A673 (cell line): Measurements from ENCODE around the gene DSCAML1. TPM values are rescaled to one million over a fixed set of nuclear protein-coding genes. Genes with fewer than 3 reads are reported as not detected.

Experiments used
- BruUV-seq: library from RNA; stranded (reverse); fragments of 400-500 nt; replicated peaks from 2 replicates; lab custom pipeline; 2021; lab: Mats Ljungman, UMichigan
- CTCF ChIA-PET: fragments of 300-600 bp; sonication (Branson Sonifier 250); formaldehyde crosslinking; loops from one replicate; lab custom pipeline; 2022; ENCODE audit warnings: antibody characterized with exemption; lab: Charles Lee
- POLR2A ChIA-PET: fragments of 300-600 bp; sonication (Branson Sonifier 250); formaldehyde crosslinking; loops from one replicate; lab custom pipeline; 2022; ENCODE audit warnings: antibody characterized with exemption; ENCODE audit not compliant: low non-redundant PET; lab: Charles Lee
- DNase-seq: peaks from one replicate; pipeline ENCODE4 v3.0.0-alpha.2; 2015; ENCODE audit warnings: low spot score
- H3K27ac ChIP-seq: fragments of 200-600 bp; sonication (generic); 2 replicates; pipeline ENCODE4 v1.5.1; 2016; ENCODE audit warnings: mixed run types, low read depth, mild to moderate bottlenecking, mixed read lengths, antibody characterized with exemption, low read length; ENCODE audit not compliant: poor library complexity, severe bottlenecking
- H3K27me3 ChIP-seq: fragments of 200-600 bp; sonication (generic); replicated peaks from 2 replicates; pipeline ENCODE4 v1.6.1; 2017; ENCODE audit warnings: mixed run types, low read depth, mild to moderate bottlenecking, mixed read lengths, antibody characterized with exemption, low read length; ENCODE audit not compliant: insufficient read depth, poor library complexity
- H3K36me3 ChIP-seq: fragments of 200-600 bp; sonication (generic); 2 replicates; pipeline ENCODE4 v1.6.1; 2016; ENCODE audit warnings: mixed run types, mild to moderate bottlenecking, mixed read lengths, antibody characterized with exemption, low read length; ENCODE audit not compliant: insufficient read depth, poor library complexity, severe bottlenecking
- H3K4me1 ChIP-seq: fragments of 200-600 bp; sonication (generic); 2 replicates; pipeline ENCODE4 v1.6.1; 2017; ENCODE audit warnings: mixed run types, mild to moderate bottlenecking, mixed read lengths, antibody characterized with exemption, low read length; ENCODE audit not compliant: insufficient read depth, poor library complexity, severe bottlenecking
- H3K4me3 ChIP-seq: fragments of 200-600 bp; sonication (generic); 2 replicates; pipeline ENCODE4 v1.5.1; 2016; ENCODE audit warnings: low read depth, mixed run types, mild to moderate bottlenecking, mixed read lengths, low read length; ENCODE audit not compliant: poor library complexity, severe bottlenecking
- H3K9me3 ChIP-seq: fragments of 200-600 bp; sonication (generic); 2 replicates; pipeline ENCODE4 v1.6.1; 2016; ENCODE audit warnings: mixed run types, low read depth, mild to moderate bottlenecking, mixed read lengths, antibody characterized with exemption, low read length; ENCODE audit not compliant: poor library complexity, severe bottlenecking
- EZH2 ChIP-seq: fragments of 200-600 bp; sonication (generic); IDR thresholded peaks from 2 replicates; pipeline ENCODE4 v1.6.1; 2017; ENCODE audit warnings: borderline replicate concordance, low read depth, mild to moderate bottlenecking, mixed read lengths, antibody characterized with exemption, low read length; ENCODE audit not compliant: poor library complexity, severe bottlenecking
- intact Hi-C: fragments of 100-400 bp; cut with micrococcal nuclease; formaldehyde crosslinking; loops from one replicate; pipeline ENCODE4 v1.10.0; 2022; ENCODE audit not compliant: unreplicated experiment
- total RNA-seq: library from RNA; stranded (reverse); gene quantifications from 2 replicates; pipeline ENCODE4 v1.2.3, GENCODE V29; 2021
- TF ChIP-seq, protein P1 (sequence below): fragments of 300-800, 200-600 bp; sonication (generic); conservative IDR thresholded peaks from 2 replicates; pipeline ENCODE4 v1.5.1; 2017; ENCODE audit warnings: low read depth, mild to moderate bottlenecking, antibody characterized with exemption, low read length, moderate library complexity, mixed read lengths

Gene DSCAML1
- total RNA-seq, 1 experiment from 2014 or later = not detected

DNA sequence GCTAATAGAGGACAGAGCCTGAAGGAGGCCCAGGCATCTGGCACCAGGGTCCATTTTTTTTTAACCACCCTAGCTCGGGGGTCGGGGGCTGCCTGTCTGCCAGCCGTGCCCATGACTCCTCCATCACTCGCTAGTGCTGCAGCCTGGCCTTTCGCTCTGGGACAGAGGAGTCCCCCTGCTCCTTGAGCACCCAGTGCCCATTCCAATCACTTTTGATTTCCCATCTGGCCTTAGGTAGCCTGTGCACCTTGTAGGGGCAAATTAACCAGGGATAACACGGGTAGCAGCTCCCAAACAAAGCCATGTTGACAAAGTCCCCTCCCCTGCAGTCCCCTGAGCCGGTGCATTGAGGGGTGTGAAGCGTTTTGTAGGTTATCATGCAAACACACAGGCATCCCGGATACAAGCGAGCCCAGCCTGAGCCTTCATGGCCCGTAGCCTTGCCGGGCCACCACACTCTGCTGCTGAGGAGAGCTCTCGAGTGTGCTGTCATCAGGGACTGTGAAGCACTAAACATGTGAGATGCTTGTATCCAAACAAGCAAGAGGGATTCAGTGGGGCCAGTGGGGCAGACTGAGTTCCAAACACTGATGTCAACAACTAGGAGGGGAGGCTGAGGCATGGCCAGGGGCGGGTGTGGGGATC is 208.7 kb downstream of the DSCAML1 start:
- no peaks in the 10 kb centered on the region for H3K4me1 ChIP-seq
- peaks cover 20% of the 10 kb centered on the region for H3K27me3 ChIP-seq
- no peaks in the 10 kb centered on the region for H3K36me3 ChIP-seq
- POLR2A ChIA-PET = no interaction called here
- intact Hi-C loops = no loop called here
- TF ChIP-seq, protein P1, sequence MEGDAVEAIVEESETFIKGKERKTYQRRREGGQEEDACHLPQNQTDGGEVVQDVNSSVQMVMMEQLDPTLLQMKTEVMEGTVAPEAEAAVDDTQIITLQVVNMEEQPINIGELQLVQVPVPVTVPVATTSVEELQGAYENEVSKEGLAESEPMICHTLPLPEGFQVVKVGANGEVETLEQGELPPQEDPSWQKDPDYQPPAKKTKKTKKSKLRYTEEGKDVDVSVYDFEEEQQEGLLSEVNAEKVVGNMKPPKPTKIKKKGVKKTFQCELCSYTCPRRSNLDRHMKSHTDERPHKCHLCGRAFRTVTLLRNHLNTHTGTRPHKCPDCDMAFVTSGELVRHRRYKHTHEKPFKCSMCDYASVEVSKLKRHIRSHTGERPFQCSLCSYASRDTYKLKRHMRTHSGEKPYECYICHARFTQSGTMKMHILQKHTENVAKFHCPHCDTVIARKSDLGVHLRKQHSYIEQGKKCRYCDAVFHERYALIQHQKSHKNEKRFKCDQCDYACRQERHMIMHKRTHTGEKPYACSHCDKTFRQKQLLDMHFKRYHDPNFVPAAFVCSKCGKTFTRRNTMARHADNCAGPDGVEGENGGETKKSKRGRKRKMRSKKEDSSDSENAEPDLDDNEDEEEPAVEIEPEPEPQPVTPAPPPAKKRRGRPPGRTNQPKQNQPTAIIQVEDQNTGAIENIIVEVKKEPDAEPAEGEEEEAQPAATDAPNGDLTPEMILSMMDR = no peak
- TF ChIP-seq EZH2 = no peak
- H3K4me3 ChIP-seq = no peak overlapping the region
- BruUV-seq = no TSS peak
- CTCF ChIA-PET = interaction anchor here (0.7 kb wide), 1 partner anchor 462 kb away, joined by 14 read pairs; no protein-coding TSS in a partner anchor
- no peaks in the 10 kb centered on the region for H3K9me3 ChIP-seq
- no peak for DNase-seq
- no peak overlapping the region for H3K27ac ChIP-seq

DNA sequence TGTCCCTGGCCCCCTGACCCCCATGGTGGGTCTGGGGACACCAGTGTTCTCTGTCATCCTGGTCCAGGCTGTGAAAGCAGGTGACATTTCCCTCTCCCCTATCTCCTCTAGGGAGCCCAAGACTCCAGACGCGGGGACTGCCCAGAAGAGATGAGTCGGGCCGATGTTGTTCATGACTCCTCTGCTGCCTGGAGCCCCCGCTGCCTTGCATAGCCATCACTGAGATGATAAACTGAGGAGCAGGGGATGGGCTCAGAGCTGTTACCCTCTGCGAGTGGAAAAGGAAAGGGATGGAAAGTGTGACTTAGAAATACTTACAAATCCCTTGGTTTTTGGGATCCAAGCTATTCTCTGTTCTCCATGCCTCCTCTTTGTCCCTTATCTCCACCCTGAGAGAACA is 209.6 kb downstream of the DSCAML1 start:
- CTCF ChIA-PET = no interaction called here
- intact Hi-C loops = no loop called here

GRCh38 chr11:117586392-117586791 is 210.6 kb downstream of the DSCAML1 start:
- peaks cover 17% of the 10 kb centered on the region for H3K27me3 ChIP-seq
- H3K4me3 ChIP-seq = no peak overlapping the region
- no peaks in the 10 kb centered on the region for H3K9me3 ChIP-seq
- no peak for TF ChIP-seq EZH2
- no peaks in the 10 kb centered on the region for H3K4me1 ChIP-seq
- POLR2A ChIA-PET = no interaction called here
- intact Hi-C loops = no loop called here
- no peak for DNase-seq
- no peak overlapping the region for H3K27ac ChIP-seq
- H3K36me3 ChIP-seq = no peaks in the 10 kb centered on the region
- BruUV-seq = no TSS peak
- CTCF ChIA-PET = no interaction called here

More for the DNA sequence above, 209.6 kb downstream of the DSCAML1 start:
- no peaks in the 10 kb centered on the region for H3K9me3 ChIP-seq
- BruUV-seq = no TSS peak
- POLR2A ChIA-PET = no interaction called here
- TF ChIP-seq, protein P1 = no peak
- TF ChIP-seq EZH2 = no peak
- H3K4me1 ChIP-seq = no peaks in the 10 kb centered on the region
- H3K27ac ChIP-seq = no peak overlapping the region
- DNase-seq = no peak
- peaks cover 20% of the 10 kb centered on the region for H3K27me3 ChIP-seq
- H3K36me3 ChIP-seq = no peaks in the 10 kb centered on the region
- no peak overlapping the region for H3K4me3 ChIP-seq

DNA sequence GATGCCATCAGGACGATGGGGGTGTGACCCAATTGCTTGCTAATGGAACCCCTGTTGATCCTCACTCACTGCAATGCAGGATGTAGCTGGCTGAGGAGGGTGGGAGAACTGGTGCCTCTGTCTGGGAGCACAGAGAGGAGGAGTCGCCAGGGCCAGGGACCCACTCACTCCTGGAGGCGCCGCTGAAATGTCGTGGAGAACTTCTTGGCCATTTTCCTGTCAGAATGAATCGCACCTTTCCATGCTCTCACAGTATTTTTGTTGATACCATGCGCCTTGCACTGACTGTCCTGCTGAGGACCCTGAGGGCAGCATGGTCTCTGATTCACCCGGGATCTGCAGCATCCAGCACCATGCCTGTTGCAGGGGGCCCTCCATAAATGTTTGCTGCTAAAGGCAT is 211.4 kb downstream of the DSCAML1 start:
- intact Hi-C loops = no loop called here
- Histone ChIP-seq H3K4me3 (no peak overlapping the region), H3K27me3 (peaks cover 17% of the 10 kb centered on the region), H3K27ac (no peak overlapping the region), H3K9me3 (no peaks in the 10 kb centered on the region), H3K36me3 (no peaks in the 10 kb centered on the region), H3K4me1 (no peaks in the 10 kb centered on the region)
- BruUV-seq = no TSS peak
- POLR2A ChIA-PET = no interaction called here
- DNase-seq = no peak
- CTCF ChIA-PET = no interaction called here
- TF ChIP-seq, protein P1 = no peak
- no peak for TF ChIP-seq EZH2
